ENCODE data around the gene ACSS3.
A peak's percentile ranks its signal among the peaks of the same experiment; 100 is the strongest.

Gene ACSS3

DNA sequence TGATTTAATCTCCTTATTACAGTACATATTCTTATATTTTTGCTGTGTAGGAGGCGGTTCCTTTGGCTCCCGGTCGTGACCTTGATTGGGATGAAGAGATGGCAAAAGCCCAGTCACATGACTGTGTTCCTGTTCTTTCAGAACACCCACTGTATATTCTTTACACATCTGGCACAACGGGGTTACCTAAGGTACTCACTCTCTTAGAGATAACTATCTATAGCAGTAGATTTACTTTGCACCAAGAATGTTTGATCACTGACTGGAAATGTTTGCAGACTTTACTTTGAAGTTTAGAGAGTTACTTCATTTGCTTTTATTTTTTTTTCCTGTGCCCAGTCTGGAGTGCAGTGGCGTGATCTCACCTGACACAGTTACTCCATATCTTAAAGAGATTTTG, 65.2 kb downstream of the ACSS3 start:
- Histone ChIP-seq H3K36me3 (ENCODE audit: control insufficient read depth, insufficient read depth, low read length) (peaks cover 5% of the 10 kb centered on the region; the same call in 1 of the 2 replicates), H3K4me3 (ENCODE audit: low read depth, low read length) (no peak overlapping the region), H3K9me3 (ENCODE audit: control insufficient read depth, insufficient read depth, low read length) (no peaks in the 10 kb centered on the region), H3K4me1 (ENCODE audit: control insufficient read depth, insufficient read depth, low read length) (peaks cover 6% of the 10 kb centered on the region), H3K27ac (ENCODE audit: low read depth, low read length) (no peak overlapping the region), H3K27me3 (ENCODE audit: control insufficient read depth, insufficient read depth, low read length) (no peaks in the 10 kb centered on the region), H3K9ac (ENCODE audit: low read depth, low read length) (no peak overlapping the region)

DNA sequence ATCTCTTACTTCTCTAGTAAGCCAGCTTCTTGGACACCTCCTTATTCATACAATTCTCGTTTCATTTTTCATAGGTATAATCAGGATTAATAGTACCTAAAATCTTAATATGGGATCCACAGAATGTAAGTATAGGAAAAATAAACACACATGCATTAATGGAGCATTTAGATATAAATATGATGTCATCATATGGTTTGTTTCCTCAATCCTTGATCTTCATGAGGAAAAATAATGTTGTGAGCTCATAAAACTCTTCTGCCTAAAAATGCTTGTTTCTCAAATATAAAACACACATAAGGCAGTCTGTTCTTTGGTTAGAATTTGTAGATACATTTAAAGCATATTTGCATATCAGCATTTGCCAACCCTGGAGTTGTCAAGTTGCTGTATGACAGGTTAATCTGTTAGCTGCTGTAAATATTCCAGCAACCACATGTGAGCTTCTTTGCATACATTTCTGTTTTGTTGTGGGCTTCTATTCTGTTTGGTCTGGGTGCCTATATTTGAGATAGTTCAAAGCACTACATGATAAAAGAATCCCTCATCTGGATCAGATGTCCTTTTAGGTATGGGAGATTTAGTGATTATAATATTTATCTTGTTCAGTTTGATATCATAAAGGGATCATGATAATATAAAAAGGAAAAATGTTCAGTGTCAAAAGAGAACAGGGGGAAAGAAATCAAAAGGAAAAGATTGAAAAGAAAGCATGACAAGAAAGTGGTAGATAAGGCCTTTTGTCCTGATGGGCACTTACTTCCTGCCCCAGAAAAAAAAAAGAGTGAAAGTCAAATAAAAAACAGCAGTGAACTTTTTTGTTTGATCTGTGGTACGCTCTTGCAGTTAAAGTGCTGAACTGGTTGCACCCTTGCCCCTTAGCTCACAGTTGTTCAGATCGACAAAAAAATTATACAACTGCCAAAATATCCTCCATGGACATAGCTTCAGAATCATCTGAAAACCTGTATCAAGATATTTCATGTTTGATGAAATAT, 68.6 kb downstream of the ACSS3 start:
- Histone ChIP-seq H3K36me3 (ENCODE audit: control insufficient read depth, insufficient read depth, low read length) (peaks cover 5% of the 10 kb centered on the region; the same call in 1 of the 2 replicates), H3K4me3 (ENCODE audit: low read depth, low read length) (no peak overlapping the region), H3K4me1 (ENCODE audit: control insufficient read depth, insufficient read depth, low read length) (no peaks in the 10 kb centered on the region), H3K27me3 (ENCODE audit: control insufficient read depth, insufficient read depth, low read length) (no peaks in the 10 kb centered on the region), H3K27ac (ENCODE audit: low read depth, low read length) (no peak overlapping the region), H3K9me3 (ENCODE audit: control insufficient read depth, insufficient read depth, low read length) (no peaks in the 10 kb centered on the region), H3K9ac (ENCODE audit: low read depth, low read length) (no peak overlapping the region)

DNA sequence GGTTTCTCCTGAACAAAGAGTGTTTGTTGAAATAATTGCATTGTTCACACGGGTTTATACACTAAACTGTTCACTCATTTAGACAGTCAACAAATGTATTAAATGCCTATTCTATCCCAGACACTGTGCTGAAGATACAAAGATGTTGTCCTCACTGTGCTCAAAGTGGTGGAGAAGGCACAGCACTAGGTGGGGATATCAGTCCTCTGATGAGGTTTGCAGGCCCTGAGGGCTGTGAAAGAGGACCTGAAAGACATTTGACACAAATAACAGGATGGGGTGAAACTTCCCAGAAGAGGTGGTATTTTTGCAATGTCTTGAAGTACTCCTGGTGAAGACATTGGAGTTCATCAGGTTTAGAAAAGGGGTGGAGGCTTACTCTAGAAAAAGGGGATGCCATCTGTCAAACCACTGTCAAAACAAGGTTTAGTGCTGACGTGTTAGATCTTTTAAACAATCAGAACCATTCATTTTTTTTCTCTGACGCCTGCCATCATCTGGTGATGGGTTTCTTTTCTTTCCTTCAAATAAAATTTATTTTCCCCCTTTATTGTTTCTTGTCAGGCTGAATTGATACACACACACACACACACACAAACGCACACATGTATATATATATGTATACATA, 69.5 kb downstream of the ACSS3 start:
- H3K4me1 ChIP-seq (ENCODE audit: control insufficient read depth, insufficient read depth, low read length): no peaks in the 10 kb centered on the region
- H3K27me3 ChIP-seq (ENCODE audit: control insufficient read depth, insufficient read depth, low read length): no peaks in the 10 kb centered on the region
- H3K4me3 ChIP-seq (ENCODE audit: low read depth, low read length): no peak overlapping the region
- H3K36me3 ChIP-seq (ENCODE audit: control insufficient read depth, insufficient read depth, low read length): peaks cover 12% of the 10 kb centered on the region
- H3K27ac ChIP-seq (ENCODE audit: low read depth, low read length): no peak overlapping the region
- H3K9me3 ChIP-seq (ENCODE audit: control insufficient read depth, insufficient read depth, low read length): no peaks in the 10 kb centered on the region
- no peak overlapping the region for H3K9ac ChIP-seq (ENCODE audit: low read depth, low read length)

DNA sequence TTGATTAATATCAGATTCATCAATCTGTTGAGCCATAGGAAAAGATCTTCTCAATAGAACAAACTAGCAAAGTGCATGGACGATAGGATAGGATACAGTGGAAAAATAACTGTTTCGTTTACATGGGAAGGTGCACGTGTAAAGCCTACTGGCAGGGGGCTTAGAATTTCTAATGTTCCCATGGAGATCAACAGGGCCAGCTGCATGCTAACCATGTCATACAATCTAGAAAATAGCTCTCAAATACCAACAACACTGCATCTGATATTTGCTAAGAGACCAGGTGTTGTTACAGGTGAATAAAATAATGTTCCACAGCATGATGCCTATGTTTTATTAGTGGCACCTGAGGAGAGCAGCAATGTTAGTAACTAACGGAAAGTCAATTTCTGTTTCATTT, 72.5 kb downstream of the ACSS3 start:
- peaks cover 18% of the 10 kb centered on the region for H3K36me3 ChIP-seq (ENCODE audit: control insufficient read depth, insufficient read depth, low read length)
- H3K27ac ChIP-seq (ENCODE audit: low read depth, low read length): no peak overlapping the region
- no peak overlapping the region for H3K9ac ChIP-seq (ENCODE audit: low read depth, low read length)
- no peak overlapping the region for H3K4me3 ChIP-seq (ENCODE audit: low read depth, low read length)
- no peaks in the 10 kb centered on the region for H3K4me1 ChIP-seq (ENCODE audit: control insufficient read depth, insufficient read depth, low read length)
- H3K9me3 ChIP-seq (ENCODE audit: control insufficient read depth, insufficient read depth, low read length): no peaks in the 10 kb centered on the region
- no peaks in the 10 kb centered on the region for H3K27me3 ChIP-seq (ENCODE audit: control insufficient read depth, insufficient read depth, low read length)

DNA sequence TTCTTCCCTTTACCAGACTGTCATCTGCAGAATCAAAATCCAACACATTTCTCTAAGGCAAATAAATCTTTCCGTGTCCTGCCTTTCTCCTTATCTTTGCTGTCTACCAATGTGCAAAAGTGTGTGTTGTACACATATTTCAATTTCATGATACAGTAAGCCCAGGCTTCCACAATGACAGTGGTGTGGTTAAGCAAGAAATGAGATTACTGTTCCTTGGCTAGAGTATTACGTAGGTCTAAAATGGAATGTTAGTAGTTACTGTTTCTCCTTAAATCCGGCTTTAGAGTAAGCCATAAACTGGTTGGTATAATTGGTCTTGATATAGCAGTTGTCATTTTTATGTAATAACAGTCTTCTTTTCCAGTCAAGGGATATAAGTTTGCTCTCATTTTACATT, 82.0 kb downstream of the ACSS3 start:
- Histone ChIP-seq H3K9ac (ENCODE audit: low read depth, low read length) (no peak overlapping the region), H3K36me3 (ENCODE audit: control insufficient read depth, insufficient read depth, low read length) (no peaks in the 10 kb centered on the region; the same call in 1 of the 2 replicates)

DNA sequence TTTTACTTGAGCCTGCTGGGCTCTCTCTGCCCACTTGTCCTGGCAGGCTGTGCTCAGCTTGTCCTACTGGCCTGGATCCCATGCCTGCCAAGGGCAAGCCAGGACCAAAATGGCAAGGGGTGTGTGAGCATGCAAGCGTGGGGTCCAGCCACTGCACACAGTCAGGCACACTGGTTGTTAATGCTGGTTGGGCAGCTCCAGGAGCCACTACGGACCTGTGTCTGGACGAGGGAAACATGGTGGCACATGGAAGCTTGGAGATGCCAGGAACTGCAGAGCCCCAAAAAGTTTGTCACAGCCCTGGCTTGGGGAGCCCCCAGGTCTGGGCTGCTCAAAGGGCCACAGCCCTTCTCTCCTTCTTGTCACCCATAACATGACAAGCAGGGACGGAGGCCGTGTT, 83.8 kb downstream of the ACSS3 start:
- H3K27ac ChIP-seq (ENCODE audit: low read depth, low read length): no peak overlapping the region
- H3K9ac ChIP-seq (ENCODE audit: low read depth, low read length): no peak overlapping the region
- H3K9me3 ChIP-seq (ENCODE audit: control insufficient read depth, insufficient read depth, low read length): no peaks in the 10 kb centered on the region
- no peaks in the 10 kb centered on the region; the same call in 1 of the 2 replicates for H3K36me3 ChIP-seq (ENCODE audit: control insufficient read depth, insufficient read depth, low read length)
- no peaks in the 10 kb centered on the region for H3K27me3 ChIP-seq (ENCODE audit: control insufficient read depth, insufficient read depth, low read length)
- H3K4me1 ChIP-seq (ENCODE audit: control insufficient read depth, insufficient read depth, low read length): no peaks in the 10 kb centered on the region
- H3K4me3 ChIP-seq (ENCODE audit: low read depth, low read length): no peak overlapping the region

More for the DNA sequence above, 82.0 kb downstream of the ACSS3 start:
- Histone ChIP-seq H3K4me3 (ENCODE audit: low read depth, low read length) (no peak overlapping the region), H3K4me1 (ENCODE audit: control insufficient read depth, insufficient read depth, low read length) (no peaks in the 10 kb centered on the region), H3K27me3 (ENCODE audit: control insufficient read depth, insufficient read depth, low read length) (no peaks in the 10 kb centered on the region), H3K9me3 (ENCODE audit: control insufficient read depth, insufficient read depth, low read length) (no peaks in the 10 kb centered on the region), H3K27ac (ENCODE audit: low read depth, low read length) (no peak overlapping the region)

DNA sequence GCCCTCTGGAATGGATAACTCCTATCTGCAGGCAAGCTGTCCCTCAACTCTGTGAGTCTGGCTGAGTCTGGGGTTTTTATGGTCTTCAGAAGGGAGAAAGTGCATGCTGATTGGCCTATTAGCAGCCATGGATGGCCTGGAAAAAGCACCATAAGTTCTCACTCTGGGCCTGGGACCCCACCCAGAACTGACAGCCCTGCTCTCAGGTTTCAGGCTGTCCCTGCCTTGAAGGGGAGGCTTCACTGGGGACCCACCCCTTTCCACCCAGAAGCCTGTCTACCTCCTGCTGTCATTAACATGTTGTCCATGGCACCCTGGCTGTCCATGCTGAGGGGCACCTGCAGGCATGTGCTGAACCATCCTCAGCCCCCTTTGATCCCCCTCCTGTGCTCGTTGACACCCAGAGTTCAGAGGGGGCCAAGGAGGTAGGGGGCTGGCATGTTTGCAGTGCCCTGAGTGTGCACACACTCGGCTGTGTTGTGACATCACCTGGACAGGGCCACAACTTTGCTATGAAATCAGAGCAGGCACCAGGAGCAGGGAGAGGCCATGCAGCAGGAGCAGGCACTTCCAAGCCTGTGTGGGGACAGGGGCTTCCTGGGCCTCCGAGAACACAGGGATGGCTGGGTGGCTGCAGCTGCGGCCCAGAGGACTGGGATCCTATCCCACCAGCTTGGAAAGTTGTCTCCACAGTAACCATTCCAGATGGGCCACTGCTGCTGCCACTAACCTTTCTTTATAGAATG, 84.7 kb downstream of the ACSS3 start:
- H3K4me3 ChIP-seq (ENCODE audit: low read depth, low read length): no peak overlapping the region
- H3K27me3 ChIP-seq (ENCODE audit: control insufficient read depth, insufficient read depth, low read length): no peaks in the 10 kb centered on the region
- no peak overlapping the region for H3K27ac ChIP-seq (ENCODE audit: low read depth, low read length)
- H3K36me3 ChIP-seq (ENCODE audit: control insufficient read depth, insufficient read depth, low read length): no peaks in the 10 kb centered on the region; the same call in 1 of the 2 replicates
- no peak overlapping the region for H3K9ac ChIP-seq (ENCODE audit: low read depth, low read length)
- H3K4me1 ChIP-seq (ENCODE audit: control insufficient read depth, insufficient read depth, low read length): peaks cover 3% of the 10 kb centered on the region; the same call in 1 of the 2 replicates
- H3K9me3 ChIP-seq (ENCODE audit: control insufficient read depth, insufficient read depth, low read length): no peaks in the 10 kb centered on the region

DNA sequence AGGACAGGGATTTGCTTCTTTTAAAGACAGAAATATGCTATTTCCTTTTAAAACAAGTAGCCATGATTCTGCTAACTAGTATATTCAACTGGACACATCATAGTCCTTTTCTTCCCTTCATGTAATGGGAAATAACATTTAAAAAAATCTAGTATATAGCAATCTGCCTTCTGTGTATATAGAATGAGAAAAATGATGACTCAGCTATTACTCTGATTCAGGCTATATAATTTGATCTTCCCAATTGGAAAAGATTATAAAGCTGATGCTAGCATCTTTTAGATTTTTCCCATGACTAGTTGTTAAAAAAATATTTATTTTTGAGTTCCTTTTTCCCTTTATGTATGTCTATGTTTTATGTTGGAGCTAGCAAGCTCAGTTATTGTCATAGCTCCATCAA, 86.9 kb downstream of the ACSS3 start:
- H3K9me3 ChIP-seq (ENCODE audit: control insufficient read depth, insufficient read depth, low read length): no peaks in the 10 kb centered on the region
- no peaks in the 10 kb centered on the region; the same call in 1 of the 2 replicates for H3K36me3 ChIP-seq (ENCODE audit: control insufficient read depth, insufficient read depth, low read length)
- H3K4me3 ChIP-seq (ENCODE audit: low read depth, low read length): no peak overlapping the region
- H3K27me3 ChIP-seq (ENCODE audit: control insufficient read depth, insufficient read depth, low read length): no peaks in the 10 kb centered on the region
- H3K9ac ChIP-seq (ENCODE audit: low read depth, low read length): no peak overlapping the region
- peaks cover 3% of the 10 kb centered on the region; the same call in 1 of the 2 replicates for H3K4me1 ChIP-seq (ENCODE audit: control insufficient read depth, insufficient read depth, low read length)
- no peak overlapping the region for H3K27ac ChIP-seq (ENCODE audit: low read depth, low read length)

DNA sequence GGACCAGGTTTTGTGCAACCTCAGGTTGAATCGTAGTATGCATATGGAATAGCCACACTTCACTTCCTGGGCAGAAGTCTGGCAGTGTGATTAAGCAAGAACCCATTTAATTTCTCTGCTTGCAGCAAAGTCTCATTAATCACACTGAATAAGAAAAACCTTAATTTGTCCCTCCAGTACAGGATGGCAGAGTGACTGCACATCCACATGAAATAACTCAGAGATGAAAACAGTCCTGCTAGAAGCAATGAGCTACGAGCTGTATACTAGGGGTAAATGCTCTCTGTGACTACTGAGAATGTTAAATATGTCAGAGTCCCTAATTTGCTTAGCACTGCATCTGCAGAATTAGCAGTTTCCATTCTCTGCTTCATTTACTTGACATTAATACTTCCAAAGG, 88.9 kb downstream of the ACSS3 start:
- H3K9me3 ChIP-seq (ENCODE audit: control insufficient read depth, insufficient read depth, low read length): no peaks in the 10 kb centered on the region
- H3K36me3 ChIP-seq (ENCODE audit: control insufficient read depth, insufficient read depth, low read length): no peaks in the 10 kb centered on the region
- H3K27me3 ChIP-seq (ENCODE audit: control insufficient read depth, insufficient read depth, low read length): no peaks in the 10 kb centered on the region
- no peak overlapping the region for H3K27ac ChIP-seq (ENCODE audit: low read depth, low read length)
- H3K9ac ChIP-seq (ENCODE audit: low read depth, low read length): no peak overlapping the region
- peaks cover 3% of the 10 kb centered on the region; the same call in 1 of the 2 replicates for H3K4me1 ChIP-seq (ENCODE audit: control insufficient read depth, insufficient read depth, low read length)
- no peak overlapping the region for H3K4me3 ChIP-seq (ENCODE audit: low read depth, low read length)

DNA sequence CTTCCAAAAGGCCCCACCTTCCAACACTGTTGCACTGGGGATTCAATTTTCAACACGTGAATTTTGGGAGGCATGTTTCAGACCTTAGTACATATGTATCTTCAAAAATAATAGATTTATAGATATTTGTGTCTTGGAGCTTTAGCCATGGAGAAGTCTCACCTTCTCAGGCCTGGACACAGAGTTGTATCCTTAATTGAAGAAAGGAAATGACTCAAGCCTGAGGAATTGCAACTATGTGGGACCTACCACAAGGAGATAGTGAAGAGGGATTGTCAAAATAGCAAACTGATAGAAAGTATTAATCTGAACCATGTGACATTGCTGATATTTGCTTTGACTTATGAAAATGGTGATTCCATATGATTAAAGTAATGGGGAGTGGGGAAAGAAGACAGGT, 89.8 kb downstream of the ACSS3 start:
- H3K27me3 ChIP-seq (ENCODE audit: control insufficient read depth, insufficient read depth, low read length): no peaks in the 10 kb centered on the region
- no peak overlapping the region for H3K9ac ChIP-seq (ENCODE audit: low read depth, low read length)
- no peaks in the 10 kb centered on the region for H3K9me3 ChIP-seq (ENCODE audit: control insufficient read depth, insufficient read depth, low read length)
- H3K4me3 ChIP-seq (ENCODE audit: low read depth, low read length): no peak overlapping the region
- peak overlapping the region; percentile 13 for H3K27ac ChIP-seq (ENCODE audit: low read depth, low read length)
- peaks cover 3% of the 10 kb centered on the region; the same call in 1 of the 2 replicates for H3K4me1 ChIP-seq (ENCODE audit: control insufficient read depth, insufficient read depth, low read length)
- H3K36me3 ChIP-seq (ENCODE audit: control insufficient read depth, insufficient read depth, low read length): no peaks in the 10 kb centered on the region

All from HUES48 (cell line).